GM21515 (cell line): ENCODE results near the gene TMEM190.

Source experiments
- ATAC-seq: cut with Tn5 transposase; IDR thresholded peaks from one replicate; pipeline ENCODE4 v1.9.1; 2021; ENCODE audit not compliant: unreplicated experiment

The TMEM190 gene

GRCh38 chr19:55369653-55370304 lies 6.8 kb upstream of the TMEM190 start:
- ATAC-seq = no peak

GRCh38 chr19:55370305-55370988 lies 6.2 kb upstream of the TMEM190 start, which contains the start of gene IL11:
IL11 (minus strand) TSS chr19:55370463; CDS start chr19:55370310, 153 bp downstream.
- ATAC-seq = no peak

GRCh38 chr19:55372316-55373081 lies 4.1 kb upstream of the TMEM190 start:
- no peak for ATAC-seq

- ATAC-seq = no peak
Observed at GRCh38 chr19:55373306-55373992, 3.2 kb upstream of the TMEM190 start.

- ATAC-seq = no peak
Observed at GRCh38 chr19:55373993-55374757, 2.5 kb upstream of the TMEM190 start.

GRCh38 chr19:55377356-55378131 lies 918 bp downstream of the TMEM190 start:
- no peak for ATAC-seq

GRCh38 chr19:55379174-55379573 lies 2.5 kb downstream of the TMEM190 start:
- ATAC-seq = no peak

GRCh38 chr19:55382013-55382412 lies 5.4 kb downstream of the TMEM190 start:
- ATAC-seq = no peak

- ATAC-seq = no peak
Observed at GRCh38 chr19:55382522-55383054, 6.0 kb downstream of the TMEM190 start.

GRCh38 chr19:55383279-55384130 lies 6.9 kb downstream of the TMEM190 start:
- peak; percentile 11 for ATAC-seq

- ATAC-seq = peak; percentile 26
Observed at GRCh38 chr19:55384131-55384919, 7.7 kb downstream of the TMEM190 start, which contains the start of gene TMEM238. TMEM238 (minus strand) TSS chr19:55384292; CDS start chr19:55384259, 33 bp downstream.

GRCh38 chr19:55384920-55385723 lies 8.5 kb downstream of the TMEM190 start:
- peak; percentile 53 for ATAC-seq

GRCh38 chr19:55385724-55386492 lies 9.3 kb downstream of the TMEM190 start, which contains the start of gene RPL28:
RPL28 (plus strand) TSS chr19:55385932; CDS start chr19:55386358, 426 bp downstream.
- ATAC-seq = peak; percentile 61

GRCh38 chr19:55386493-55386971 lies 9.9 kb downstream of the TMEM190 start:
- ATAC-seq = no peak

- ATAC-seq = no peak
Observed at GRCh38 chr19:55387736-55388497, 11.3 kb downstream of the TMEM190 start.
